GM19193 (cell line): ENCODE data around the gene ZNF629.

Experiments used
- POLR2A ChIP-seq: IDR thresholded peaks from 4 replicates; pipeline ENCODE4 v1.6.1; 2011; ENCODE audit not compliant: insufficient read depth, insufficient read length; ENCODE audit errors: extremely low read depth

Gene ZNF629

GRCh38 chr16:30747331-30747730, 39.7 kb downstream of the ZNF629 start:
- TF ChIP-seq POLR2A = no peak

GRCh38 chr16:30746638-30747175, 40.3 kb downstream of the ZNF629 start:
- no peak for TF ChIP-seq POLR2A

- no peak for TF ChIP-seq POLR2A
Observed at GRCh38 chr16:30745082-30745481, 41.9 kb downstream of the ZNF629 start.

GRCh38 chr16:30744183-30744582, 42.8 kb downstream of the ZNF629 start:
- no peak for TF ChIP-seq POLR2A

GRCh38 chr16:30743716-30744115, 43.3 kb downstream of the ZNF629 start:
- TF ChIP-seq POLR2A = no peak

- TF ChIP-seq POLR2A = no peak
Observed at GRCh38 chr16:30741461-30741914, 45.5 kb downstream of the ZNF629 start.

- no peak for TF ChIP-seq POLR2A
Observed at GRCh38 chr16:30740364-30741251, 46.4 kb downstream of the ZNF629 start.

- no peak for TF ChIP-seq POLR2A
Observed at GRCh38 chr16:30738984-30739951, 47.7 kb downstream of the ZNF629 start.

- TF ChIP-seq POLR2A = no peak
Observed at GRCh38 chr16:30737794-30738648, 49.0 kb downstream of the ZNF629 start.

- TF ChIP-seq POLR2A = no peak
Observed at GRCh38 chr16:30736995-30737793, 49.8 kb downstream of the ZNF629 start.

- TF ChIP-seq POLR2A = no peak
Observed at GRCh38 chr16:30731411-30731810, 55.6 kb downstream of the ZNF629 start.

GRCh38 chr16:30728899-30729672, 57.9 kb downstream of the ZNF629 start:
- TF ChIP-seq POLR2A = no peak
